ENCODE results near the gene PLA2R1.
"Not testable (repeated sequence)": the region's sequence is repeated elsewhere in the genome, so short reads cannot be mapped to it uniquely, and the experiment has no call there.

PLA2R1 gene

DNA sequence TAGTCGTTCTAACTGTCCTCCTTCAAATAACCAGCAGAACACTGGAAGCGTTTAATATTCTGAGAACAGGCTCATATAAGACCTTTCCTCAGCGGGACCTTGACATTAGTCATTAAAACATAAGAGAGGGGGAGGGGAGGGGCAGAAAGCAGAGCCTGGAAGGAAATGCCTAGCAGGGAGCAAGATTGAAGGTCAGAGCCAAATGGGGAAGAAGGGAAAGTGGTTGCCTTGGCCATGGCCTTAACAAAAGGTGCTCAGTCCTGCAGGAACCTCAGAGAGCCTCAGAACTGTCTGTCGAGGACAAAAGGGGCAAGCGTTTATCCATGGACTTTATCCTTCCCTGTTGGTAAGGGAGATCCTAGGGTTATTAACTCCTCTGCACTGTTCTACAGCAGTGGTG lies 856 bp upstream of the PLA2R1 start:
- no peak for DNase-seq

DNA sequence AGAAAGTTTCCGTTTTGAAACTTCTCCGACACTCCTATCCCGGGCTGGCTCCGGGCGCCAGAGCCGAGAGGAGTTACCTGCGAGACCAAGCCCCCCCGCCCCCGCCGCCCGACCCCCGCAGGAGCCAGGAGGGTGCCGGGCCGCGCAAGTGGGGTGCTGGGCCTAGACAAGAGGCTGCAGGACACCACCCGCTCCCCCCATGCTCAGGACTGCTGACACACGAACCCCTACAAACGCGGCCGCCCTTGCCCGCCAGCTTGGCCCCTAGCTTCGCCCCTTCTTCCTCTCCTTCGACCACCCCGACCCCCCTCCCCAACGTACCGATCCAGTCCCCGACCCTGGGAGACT lies 497 bp downstream of the PLA2R1 start:
- no peak for DNase-seq

GRCh38 chr2:160061533-160061932 lies 882 bp downstream of the PLA2R1 start:
- DNase-seq = no peak

DNA sequence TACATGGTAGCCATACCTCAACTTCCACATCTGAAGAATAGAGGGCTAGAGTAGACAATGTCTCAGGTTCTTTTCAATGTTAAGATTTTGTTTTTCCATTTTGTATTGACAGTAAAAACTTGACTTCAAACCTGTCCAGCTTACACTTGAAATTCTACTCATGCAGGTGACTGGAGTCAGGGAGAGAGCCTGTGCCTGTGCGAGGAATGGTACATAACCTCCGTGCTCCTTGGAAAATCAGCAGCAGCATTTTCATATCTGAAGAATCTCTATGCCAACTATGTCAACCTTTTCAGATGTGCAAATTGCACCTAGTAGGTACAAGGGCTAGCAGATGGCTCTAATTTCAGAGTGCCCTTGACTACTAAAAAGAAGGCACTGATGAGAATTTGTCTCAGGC lies 2.1 kb downstream of the PLA2R1 start:
- no peak for DNase-seq

DNA sequence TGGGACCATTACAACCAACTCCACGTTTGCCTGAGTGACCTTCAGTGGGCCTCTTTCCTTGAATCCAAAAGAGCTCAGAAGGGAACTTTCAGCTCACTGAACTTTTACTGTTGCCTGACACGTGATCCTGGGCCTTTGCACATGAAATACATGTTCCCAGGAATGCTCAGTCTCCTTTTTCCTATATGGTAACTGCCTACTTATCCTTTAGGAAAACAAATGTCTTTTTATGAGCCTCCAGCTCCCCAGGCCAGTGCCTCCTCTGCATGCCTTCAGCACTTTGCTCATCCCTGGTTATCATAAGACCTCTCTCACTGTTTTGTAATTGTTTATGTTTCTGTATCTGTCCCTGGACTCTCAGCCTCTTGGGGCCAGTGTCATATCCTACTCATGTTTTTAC lies 5.1 kb downstream of the PLA2R1 start:
- no peak for DNase-seq

GRCh38 chr2:160055726-160056108 lies 6.7 kb downstream of the PLA2R1 start:
- no peak for DNase-seq

DNA sequence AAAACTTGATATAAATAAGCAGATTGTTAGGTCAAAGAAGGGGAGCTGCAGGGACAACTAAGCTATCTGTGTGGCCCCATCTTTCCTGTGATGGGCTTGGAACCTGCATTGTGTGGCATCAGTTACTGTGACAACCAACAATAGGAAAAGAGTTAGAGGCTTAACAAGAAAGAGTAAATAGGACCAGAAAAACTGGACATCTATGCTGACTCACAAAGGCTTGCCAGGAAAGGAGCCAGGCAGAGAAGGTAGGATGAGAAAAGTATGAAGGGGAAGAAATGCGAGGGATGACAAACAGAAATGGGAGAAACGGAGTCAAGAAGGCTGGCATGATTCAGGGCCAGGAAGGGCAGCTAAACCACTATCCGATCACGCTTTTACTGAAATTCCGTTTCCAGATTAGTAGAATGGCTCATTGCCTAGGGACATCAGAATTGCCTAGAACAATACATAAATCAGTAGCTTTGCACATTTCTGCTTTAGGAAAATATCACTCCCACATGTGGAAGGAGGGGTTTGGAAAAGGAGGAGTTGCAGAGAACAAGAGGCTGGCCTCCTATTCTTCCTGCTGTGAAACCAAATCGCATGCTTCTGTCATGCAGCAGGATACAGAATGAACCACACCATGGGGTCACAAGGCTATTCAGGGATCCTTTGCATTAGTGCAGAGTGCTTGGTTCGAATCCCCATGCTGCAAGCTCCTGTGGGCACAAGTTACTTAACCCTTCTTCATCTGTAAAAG lies 7.3 kb downstream of the PLA2R1 start:
- no peak for DNase-seq

DNA sequence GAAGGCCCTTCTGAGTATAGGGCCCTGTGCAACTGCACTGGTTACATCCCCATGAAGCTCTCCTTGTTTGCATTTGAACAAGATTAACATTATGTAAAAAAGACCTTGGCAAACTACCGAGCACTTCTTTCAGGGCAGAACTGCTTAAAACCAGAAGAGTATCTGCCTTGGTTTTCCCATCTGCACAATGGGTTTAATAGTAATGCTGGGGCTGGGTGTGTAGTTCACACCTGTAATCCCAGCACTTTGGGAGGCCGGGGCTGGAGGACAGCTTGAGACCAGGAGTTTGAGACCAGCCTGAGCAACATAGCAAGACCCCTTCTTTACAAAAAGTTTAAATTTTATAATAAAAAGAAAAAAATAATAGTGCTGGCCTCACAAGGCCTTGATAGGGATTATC lies 8.5 kb downstream of the PLA2R1 start:
- no peak for DNase-seq

DNA sequence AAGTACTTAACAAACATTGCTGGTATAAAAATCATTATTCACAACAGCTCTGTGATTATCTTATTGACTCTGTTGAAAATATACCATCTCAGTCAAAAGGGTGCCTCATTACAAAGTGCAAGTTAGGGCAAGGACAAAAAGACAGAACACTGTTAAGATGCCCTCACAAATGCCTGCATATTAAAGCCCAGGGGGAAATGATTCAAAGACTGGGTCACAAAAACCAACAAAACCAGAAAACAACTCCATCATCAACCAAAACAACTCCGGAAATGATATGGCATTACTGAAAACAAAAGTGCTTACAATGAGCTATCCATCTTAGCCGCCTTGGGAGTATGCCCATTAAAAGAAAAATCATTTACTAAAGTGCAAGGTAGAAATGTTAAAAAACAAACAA lies 9.9 kb downstream of the PLA2R1 start:
- DNase-seq = no peak

DNA sequence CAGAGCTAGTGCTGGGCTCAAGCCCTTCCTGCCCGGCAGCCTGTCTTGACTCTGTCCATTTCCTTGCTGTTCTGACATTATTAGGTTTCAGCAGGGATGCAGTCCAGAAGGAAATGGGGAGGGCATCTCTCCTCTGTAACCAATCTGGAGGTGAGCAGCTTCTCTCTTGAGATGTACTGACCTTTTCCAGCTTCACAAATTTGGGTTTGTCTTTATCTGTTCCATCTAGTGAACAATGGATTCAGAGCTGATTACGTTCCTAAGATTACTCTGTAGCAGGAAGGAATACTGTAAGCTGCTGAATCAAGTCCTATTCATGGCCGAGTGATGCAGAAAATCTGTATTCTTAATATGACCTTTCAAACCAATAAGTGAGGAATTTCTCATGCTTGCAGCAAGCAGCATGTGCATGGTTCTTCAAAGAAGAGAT lies 11.0 kb downstream of the PLA2R1 start:
- no peak for DNase-seq

DNA sequence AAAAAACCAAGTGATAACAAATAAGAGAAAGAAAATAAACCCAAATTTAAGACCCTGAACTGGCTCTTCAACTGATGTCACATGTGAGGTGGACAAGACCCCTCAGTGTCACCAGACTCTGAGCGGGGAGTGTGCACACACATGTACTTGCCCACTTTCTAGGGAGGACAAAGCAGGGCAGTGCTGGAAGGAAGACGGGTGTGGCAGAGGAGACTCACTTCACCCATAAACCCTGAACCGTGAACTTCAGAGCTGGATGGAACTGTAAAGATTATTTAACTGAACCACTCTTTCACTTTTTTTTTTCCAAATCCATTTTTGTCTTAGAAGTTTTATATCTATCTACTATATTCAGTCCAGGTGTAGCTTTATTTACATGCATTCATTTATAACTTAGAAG lies 12.3 kb downstream of the PLA2R1 start:
- no peak for DNase-seq

DNA sequence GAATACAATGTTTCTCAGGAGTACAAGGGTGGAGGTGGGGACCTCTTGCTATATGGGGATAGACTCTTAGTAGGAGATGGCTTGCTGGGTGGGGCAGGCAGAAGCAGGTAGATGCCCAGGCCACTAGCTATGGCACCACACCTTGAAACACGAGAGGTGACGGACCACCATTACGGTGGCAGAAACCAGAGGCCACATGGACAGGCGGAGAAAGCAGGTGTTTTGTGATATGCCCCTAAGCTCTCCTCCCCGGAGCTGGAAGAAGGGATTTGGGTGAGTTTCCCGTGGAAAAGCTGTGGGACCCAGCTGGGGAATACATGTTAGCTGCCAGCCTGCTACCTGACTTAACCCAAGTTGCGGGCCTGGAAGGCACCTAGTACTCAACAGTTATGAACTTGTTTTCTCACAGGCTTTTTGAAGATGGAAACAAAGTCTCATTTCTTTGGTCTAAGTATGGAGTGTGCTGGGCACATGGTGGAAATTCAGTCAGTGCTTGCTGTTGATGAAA lies 16.7 kb downstream of the PLA2R1 start:
- no peak for DNase-seq

- DNase-seq = no peak
These were observed 17.7 kb downstream of the PLA2R1 start for GRCh38 chr2:160044728-160045127.

DNA sequence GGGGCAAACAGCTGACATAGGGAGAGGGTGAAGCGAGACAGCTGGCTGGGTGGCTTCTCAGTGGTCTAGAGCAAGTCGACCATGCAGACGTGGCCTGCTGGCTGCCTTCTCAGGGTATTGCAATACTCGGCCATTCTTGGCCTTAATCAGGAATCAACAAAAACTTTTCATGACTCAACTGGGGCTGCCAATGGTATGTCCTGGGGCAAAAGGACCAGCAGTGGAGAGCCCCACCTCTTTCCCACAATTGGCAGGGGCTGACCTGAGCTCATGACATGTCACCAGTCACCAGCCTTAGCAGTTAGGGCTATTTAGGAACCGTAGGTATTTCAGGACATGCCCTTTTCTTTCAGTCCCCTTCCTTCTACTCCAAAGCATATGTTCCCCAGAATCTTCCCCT lies 19.1 kb downstream of the PLA2R1 start:
- DNase-seq = no peak

- no peak for DNase-seq
These were observed 20.4 kb downstream of the PLA2R1 start for GRCh38 chr2:160042054-160042453.

DNA sequence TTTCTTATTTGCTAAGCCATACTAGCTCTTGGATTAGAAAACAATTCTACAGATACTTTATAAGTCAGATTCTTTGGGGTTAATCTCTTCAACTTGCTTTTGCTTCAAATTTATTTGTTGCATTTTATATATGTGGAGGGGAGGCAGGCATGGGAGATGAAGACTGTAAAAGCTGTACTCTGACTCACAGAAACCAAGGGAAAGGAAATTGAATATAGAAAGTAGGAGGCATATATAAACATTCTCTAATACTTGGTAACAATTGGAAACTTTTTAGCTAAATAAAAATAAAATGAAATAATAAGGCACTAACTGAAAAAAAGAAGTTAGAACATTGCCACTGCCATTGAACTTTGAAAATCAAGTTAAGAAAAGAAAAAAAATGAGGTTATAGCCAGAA lies 21.3 kb downstream of the PLA2R1 start:
- DNase-seq = no peak

- no peak for DNase-seq
These were observed 23.1 kb downstream of the PLA2R1 start for GRCh38 chr2:160039166-160039903.

DNA sequence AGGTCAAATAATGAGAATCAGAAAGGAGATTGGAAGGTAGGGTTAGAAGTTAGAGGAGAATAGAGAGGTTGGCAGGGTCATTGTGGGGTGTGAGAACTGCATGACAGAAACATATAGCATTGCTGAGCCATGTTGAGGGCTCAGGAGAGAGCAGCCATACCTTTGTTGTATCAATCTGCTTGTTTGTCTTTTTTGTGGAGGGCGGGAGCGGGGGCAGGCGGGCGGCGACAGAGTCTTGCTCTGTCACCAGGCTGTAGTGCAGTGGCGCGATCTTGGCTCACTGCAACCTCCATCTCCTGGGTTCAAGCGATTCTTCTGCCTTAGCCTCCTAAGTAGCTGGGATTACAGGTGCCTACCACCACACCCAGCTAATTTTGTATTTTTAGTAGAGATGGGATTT lies 23.8 kb downstream of the PLA2R1 start:
- not testable (repeated sequence) for DNase-seq

DNA sequence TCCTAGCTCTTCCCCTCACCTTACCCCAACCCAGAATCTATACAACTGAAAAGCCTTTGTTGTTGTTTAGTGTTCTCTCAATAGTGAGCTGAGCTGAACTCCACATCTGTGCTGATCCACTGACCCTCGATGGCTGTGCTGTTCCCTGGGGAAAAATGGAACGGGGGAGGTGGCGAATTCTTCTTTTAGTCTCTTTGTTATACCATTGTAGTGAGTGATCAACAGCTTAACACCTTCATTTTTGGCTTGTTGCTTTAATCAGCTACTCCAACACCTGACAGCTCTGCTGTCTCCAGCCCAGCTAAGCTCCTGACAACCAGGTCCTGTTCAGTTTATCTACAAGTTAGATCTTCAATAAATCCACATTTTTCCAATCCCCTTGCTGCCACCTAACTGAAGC lies 25.7 kb downstream of the PLA2R1 start:
- no peak for DNase-seq

DNA sequence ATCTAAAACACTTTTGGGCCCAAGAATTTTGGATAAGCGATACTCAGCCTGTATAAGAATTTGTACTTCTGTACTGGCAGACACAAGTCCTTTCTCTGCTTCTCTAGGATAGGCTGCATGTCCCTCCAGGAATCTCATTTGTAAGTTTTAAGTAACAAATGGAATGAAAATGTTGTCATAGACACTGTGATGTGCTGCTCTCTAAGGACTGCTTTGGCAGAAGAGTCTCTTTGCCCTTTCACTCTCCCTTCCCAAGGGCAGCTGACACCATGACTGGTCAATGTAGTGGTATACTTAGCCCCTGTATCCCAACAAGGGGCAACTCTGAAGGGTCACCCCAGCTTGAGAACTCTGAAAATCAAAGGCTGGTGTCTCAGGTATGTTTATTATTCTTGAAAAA lies 27.3 kb downstream of the PLA2R1 start:
- DNase-seq = no peak

DNA sequence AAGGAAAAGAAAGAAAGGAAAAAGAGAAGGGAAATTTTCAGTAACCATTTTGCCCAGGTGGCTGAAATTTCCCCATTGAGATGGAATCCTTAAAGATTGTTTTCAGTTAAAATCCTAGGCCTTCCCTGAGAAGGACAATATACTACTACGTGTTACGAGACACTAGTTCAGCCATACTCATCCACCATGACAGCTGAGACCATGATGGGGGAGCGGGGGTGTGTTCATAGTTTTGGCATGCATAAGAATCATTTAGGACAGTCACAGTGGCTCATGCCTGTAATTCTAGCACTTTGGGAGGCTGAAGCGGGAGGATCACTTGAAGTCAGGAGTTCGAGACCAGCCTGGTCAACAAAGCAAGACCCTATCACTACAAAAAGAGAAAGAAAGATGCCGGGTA lies 28.0 kb downstream of the PLA2R1 start:
- DNase-seq = no peak

GRCh38 chr2:160033732-160034392 lies 28.6 kb downstream of the PLA2R1 start:
- DNase-seq = no peak

DNA sequence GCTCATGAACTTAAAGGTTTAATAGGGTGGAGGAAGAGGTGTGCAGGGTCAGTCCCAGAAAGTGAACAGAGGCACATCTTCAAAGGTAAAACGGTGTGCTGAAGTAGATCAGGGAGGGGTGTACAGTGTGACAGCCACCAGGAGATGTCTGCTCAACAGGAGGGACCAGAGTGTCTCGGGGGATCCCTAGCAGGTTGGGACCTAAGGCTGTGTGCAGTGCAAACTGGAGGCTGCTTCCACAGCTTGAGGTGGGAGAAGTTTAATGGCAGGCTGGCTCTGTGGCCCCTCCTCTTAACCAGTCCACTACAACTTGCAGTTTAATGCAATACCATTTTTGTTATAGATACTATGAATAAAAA lies 33.2 kb downstream of the PLA2R1 start:
- DNase-seq = no peak

Data from NCI-H1048 (cell line).